ENCODE data around the gene KRTAP3-1. TPM values are rescaled to one million over a fixed set of nuclear protein-coding genes. Genes with fewer than 3 reads are reported as not detected.

Gene KRTAP3-1
- total RNA-seq, 1 experiment from 2014 or later = 1.6 TPM

GRCh38 chr17:41054025-41054424 lies 45.1 kb upstream of the KRTAP3-1 start:
- Histone ChIP-seq H3K4me3 (ENCODE audit: low read length) (no peak overlapping the region), H3K79me2 (ENCODE audit: low read length) (no peaks in the 10 kb centered on the region), H3K4me1 (ENCODE audit: insufficient read depth, low read length) (peaks cover 12% of the 10 kb centered on the region), H3F3A (ENCODE audit: low read length, unreplicated experiment) (no peaks in the 10 kb centered on the region), H3K9me3 (ENCODE audit: low read length) (no peaks in the 10 kb centered on the region), H4K20me1 (ENCODE audit: low read length) (no peaks in the 10 kb centered on the region), H3K4me2 (ENCODE audit: low read length) (no peak overlapping the region), H3K36me3 (ENCODE audit: low read depth, low read length) (no peaks in the 10 kb centered on the region), H2AFZ (ENCODE audit: low read length) (no peak overlapping the region), H3K9ac (ENCODE audit: low read length) (no peak overlapping the region), H3K9me2 (replicated peaks; ENCODE audit: low read length) (no peaks in the 10 kb centered on the region), H3K27me3 (ENCODE audit: low read length) (no peaks in the 10 kb centered on the region), H3K27ac (ENCODE audit: low read length) (no peak overlapping the region)
- ATAC-seq = no peak
- ChIA-PET CTCF (no interaction called here), POLR2A (ENCODE audit: unreplicated experiment) (no interaction called here)
- no TSS peak for BruUV-seq (replicated peaks)
- DNase-seq = no peak
- intact Hi-C loops (cut with micrococcal nuclease) = no loop called here
- TF ChIP-seq EZH2phosphoT487 (IDR thresholded peaks at IDR 0.05; ENCODE audit: borderline replicate concordance, low read length) = no peak
- TF ChIP-seq CTCF (conservative IDR thresholded peaks at IDR 0.05; ENCODE audit: low read depth, low read length) = no peak
- no peak for TF ChIP-seq EZH2 (IDR thresholded peaks at IDR 0.05; ENCODE audit: low read length, unreplicated experiment)

- no peaks in the 10 kb centered on the region for H4K20me1 ChIP-seq (ENCODE audit: low read length)
- ChIA-PET CTCF (no interaction called here), POLR2A (ENCODE audit: unreplicated experiment) (no interaction called here)
- H3F3A ChIP-seq (ENCODE audit: low read length, unreplicated experiment) = peaks cover 5% of the 10 kb centered on the region
- DNase-seq (no peak), ATAC-seq (no peak)
- no peak overlapping the region for H3K4me3 ChIP-seq (ENCODE audit: low read length)
- H3K4me1 ChIP-seq (ENCODE audit: insufficient read depth, low read length) = peaks cover 15% of the 10 kb centered on the region
- no TSS peak for BruUV-seq (replicated peaks)
- no peaks in the 10 kb centered on the region for H3K27me3 ChIP-seq (ENCODE audit: low read length)
- no peaks in the 10 kb centered on the region for H3K9me2 ChIP-seq (replicated peaks; ENCODE audit: low read length)
- no peak overlapping the region for H3K9ac ChIP-seq (ENCODE audit: low read length)
- TF ChIP-seq CTCF (conservative IDR thresholded peaks at IDR 0.05; ENCODE audit: low read depth, low read length) = no peak
- TF ChIP-seq EZH2 (IDR thresholded peaks at IDR 0.05; ENCODE audit: low read length, unreplicated experiment) = no peak
- intact Hi-C loops (cut with micrococcal nuclease) = no loop called here
- no peak overlapping the region for H2AFZ ChIP-seq (ENCODE audit: low read length)
- no peak overlapping the region for H3K27ac ChIP-seq (ENCODE audit: low read length)
- H3K36me3 ChIP-seq (ENCODE audit: low read depth, low read length) = no peaks in the 10 kb centered on the region
- H3K4me2 ChIP-seq (ENCODE audit: low read length) = no peak overlapping the region
- no peaks in the 10 kb centered on the region for H3K9me3 ChIP-seq (ENCODE audit: low read length)
- H3K79me2 ChIP-seq (ENCODE audit: low read length) = no peaks in the 10 kb centered on the region
Measured at GRCh38 chr17:41052566-41052965, 43.6 kb upstream of the KRTAP3-1 start.

DNA sequence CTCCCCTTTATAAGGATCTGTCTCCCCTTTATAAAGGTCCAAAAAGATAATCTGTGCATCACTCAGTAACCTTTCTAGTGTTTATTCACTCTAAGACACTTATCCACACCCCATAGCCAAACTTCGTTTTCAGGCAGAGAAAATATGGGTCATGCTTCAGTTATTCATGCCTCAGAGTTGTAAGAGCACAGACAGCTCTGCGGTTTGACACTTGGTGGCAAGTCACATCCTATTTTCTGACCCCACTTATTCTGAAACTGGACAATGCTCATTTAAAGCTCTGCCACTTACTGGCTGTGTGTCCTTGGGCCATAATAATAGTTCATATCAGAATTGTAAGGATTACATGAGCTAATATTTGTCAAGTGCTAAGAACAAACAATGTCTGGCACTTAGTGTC lies 40.2 kb upstream of the KRTAP3-1 start:
- BruUV-seq (replicated peaks) = no TSS peak
- Histone ChIP-seq H3K27me3 (ENCODE audit: low read length) (no peaks in the 10 kb centered on the region), H3K9ac (ENCODE audit: low read length) (peak overlapping the region; percentile 10; the same call in 1 of the 2 replicates), H3K4me1 (ENCODE audit: insufficient read depth, low read length) (peaks cover 15% of the 10 kb centered on the region), H4K20me1 (ENCODE audit: low read length) (no peaks in the 10 kb centered on the region), H3K9me2 (replicated peaks; ENCODE audit: low read length) (no peaks in the 10 kb centered on the region), H3K4me2 (ENCODE audit: low read length) (peak overlapping the region; percentile 76), H3K27ac (ENCODE audit: low read length) (peak overlapping the region; percentile 80), H3K9me3 (ENCODE audit: low read length) (no peaks in the 10 kb centered on the region), H3F3A (ENCODE audit: low read length, unreplicated experiment) (peaks cover 5% of the 10 kb centered on the region), H3K4me3 (ENCODE audit: low read length) (peak overlapping the region; percentile 47), H3K36me3 (ENCODE audit: low read depth, low read length) (no peaks in the 10 kb centered on the region), H3K79me2 (ENCODE audit: low read length) (no peaks in the 10 kb centered on the region), H2AFZ (ENCODE audit: low read length) (no peak overlapping the region)
- peak; percentile 90 for ATAC-seq
- ChIA-PET CTCF (interaction anchor here (0.5 to 0.6 kb wide), 2 partner anchors 10 to 94 kb away, joined by 3 to 6 read pairs; no protein-coding TSS in a partner anchor), POLR2A (ENCODE audit: unreplicated experiment) (no interaction called here)
- intact Hi-C loops (cut with micrococcal nuclease) = no loop called here
- peak; percentile 80 for DNase-seq
- TF ChIP-seq EZH2phosphoT487 (IDR thresholded peaks at IDR 0.05; ENCODE audit: borderline replicate concordance, low read length) (no peak), EZH2 (IDR thresholded peaks at IDR 0.05; ENCODE audit: low read length, unreplicated experiment) (no peak), CTCF (conservative IDR thresholded peaks at IDR 0.05; ENCODE audit: low read depth, low read length) (no peak)
